CD4-positive, alpha-beta T cell treated with Interleukin-15 for 1 hour (primary cell): ENCODE measurements around the gene CXCL14.
A peak's percentile ranks its signal among the peaks of the same experiment; 100 is the strongest.

ENCODE experiments used
- DNase-seq: peaks from one replicate; pipeline ENCODE4 v3.0.0-alpha.2; 2020

CXCL14 gene

GRCh38 chr5:135566422-135567400 is 12.1 kb downstream of the CXCL14 start:
- DNase-seq: no peak

GRCh38 chr5:135565725-135566421 is 12.9 kb downstream of the CXCL14 start:
- peak; percentile 32 for DNase-seq

- DNase-seq: no peak
Measured at GRCh38 chr5:135565266-135565665, 13.5 kb downstream of the CXCL14 start.

- DNase-seq: no peak
Measured at GRCh38 chr5:135564331-135564730, 14.5 kb downstream of the CXCL14 start.

DNA sequence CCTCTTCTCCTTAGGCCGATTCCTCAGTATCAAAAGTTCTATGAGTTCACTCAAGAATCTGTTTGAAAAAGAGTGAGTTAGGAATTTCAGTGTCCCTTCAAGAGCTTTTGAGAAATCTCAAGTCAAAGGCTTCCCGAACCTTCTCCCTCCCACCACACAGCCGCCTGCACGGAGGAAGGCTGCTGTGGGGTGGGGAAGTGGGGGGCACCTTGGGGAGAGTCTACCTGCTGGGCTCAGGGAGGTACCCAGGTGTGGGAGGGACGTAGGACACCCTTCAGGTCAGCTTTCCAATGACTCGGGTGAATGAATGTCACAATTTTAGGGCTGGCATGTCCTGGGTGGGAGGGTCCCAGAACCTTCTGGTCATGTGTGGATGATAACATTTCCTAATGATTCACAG is 17.5 kb downstream of the CXCL14 start:
- no peak for DNase-seq

- peak; percentile 58 for DNase-seq
Measured at GRCh38 chr5:135560858-135561257, 17.9 kb downstream of the CXCL14 start.

DNA sequence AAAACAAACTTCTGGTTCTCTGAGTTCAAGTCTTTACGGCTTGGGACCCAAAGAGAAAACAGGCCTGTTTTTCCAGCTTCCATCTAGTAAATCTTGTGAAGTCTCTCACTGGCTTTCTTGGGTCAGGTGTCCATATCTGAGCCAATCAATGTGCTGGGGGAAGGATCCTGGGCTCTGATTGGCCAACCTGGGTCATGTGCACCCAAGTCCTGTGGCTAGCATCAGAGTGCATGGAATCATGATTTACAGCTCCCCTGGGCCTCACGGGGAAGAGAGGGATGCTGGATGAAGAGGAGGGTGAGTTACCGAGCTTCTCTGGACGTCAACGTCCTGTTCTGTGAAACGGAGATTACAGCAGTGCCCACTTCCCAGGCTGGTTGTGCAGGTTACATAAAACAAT is 19.4 kb downstream of the CXCL14 start:
- no peak for DNase-seq

DNA sequence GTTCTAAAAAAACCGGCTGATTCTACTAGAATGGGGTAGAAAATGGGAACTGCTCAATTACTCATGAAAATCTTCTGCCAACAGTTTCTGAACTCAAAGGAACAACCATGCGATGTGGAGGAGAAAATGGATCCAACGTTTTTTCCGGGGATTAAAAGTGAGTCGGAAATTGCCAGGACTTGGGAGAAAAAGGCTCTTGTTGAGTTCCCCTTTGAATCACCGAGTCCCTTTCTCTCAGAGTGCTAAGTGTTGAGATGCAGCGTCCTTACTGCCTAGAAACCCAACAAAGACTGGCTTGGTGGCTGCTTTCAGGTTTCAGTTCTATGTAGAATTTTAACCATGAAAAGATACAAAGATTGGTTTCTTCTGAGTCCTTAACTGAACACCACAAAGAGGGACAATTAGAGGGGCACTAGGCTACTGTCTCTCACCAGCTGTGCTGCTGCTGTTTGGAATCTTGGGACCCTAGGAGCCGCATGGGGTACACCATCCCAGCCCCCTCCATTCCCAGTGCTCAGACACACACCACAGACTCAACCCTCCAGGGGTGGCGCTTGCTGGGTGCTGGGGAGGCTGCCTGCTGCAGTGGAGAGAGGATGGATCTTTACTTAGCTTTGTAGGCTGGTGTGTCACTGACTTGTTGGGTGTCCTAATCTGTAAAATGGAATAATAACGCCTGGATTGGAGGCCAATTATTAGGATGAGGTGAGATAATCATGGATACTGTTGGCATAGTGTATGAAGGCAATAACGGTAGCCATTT is 21.5 kb downstream of the CXCL14 start:
- no peak for DNase-seq

DNA sequence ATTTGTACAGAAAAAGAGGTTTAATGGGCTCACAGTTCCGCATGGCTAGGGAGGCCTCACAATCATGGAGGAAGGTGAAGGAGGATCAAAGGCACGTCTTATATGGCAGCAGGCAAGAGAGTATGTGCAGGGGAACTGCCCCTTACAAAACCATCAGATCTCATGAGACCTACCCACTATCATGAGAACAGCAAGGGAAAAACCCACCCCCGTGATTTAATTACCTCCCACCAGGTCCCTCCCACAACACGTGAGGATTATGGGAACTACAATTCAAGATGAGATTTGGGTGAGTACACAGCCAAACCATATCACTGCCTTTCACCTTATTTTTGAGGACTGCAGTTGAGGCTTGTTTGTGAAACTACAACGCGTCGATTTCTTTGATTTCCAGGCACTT is 22.2 kb downstream of the CXCL14 start:
- DNase-seq: no peak

DNA sequence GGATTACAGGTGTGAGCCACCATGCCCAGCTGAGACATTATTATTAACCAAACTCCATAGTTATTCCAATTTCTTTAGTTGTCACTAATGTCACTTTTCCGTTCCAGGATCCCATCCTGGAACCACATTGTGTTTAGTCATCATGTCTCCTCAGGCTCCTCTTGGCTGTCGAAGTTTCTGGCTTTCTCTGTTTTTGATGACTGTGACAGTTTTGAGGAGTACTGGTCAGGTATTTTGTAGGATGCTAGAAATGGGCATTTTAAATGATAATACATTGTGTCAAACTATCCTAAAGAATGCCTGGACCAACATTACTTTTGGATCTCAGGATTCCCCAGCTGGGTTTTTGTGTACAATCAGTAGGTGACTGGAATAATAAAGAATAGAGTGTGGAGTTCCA is 23.3 kb downstream of the CXCL14 start:
- DNase-seq: no peak

DNA sequence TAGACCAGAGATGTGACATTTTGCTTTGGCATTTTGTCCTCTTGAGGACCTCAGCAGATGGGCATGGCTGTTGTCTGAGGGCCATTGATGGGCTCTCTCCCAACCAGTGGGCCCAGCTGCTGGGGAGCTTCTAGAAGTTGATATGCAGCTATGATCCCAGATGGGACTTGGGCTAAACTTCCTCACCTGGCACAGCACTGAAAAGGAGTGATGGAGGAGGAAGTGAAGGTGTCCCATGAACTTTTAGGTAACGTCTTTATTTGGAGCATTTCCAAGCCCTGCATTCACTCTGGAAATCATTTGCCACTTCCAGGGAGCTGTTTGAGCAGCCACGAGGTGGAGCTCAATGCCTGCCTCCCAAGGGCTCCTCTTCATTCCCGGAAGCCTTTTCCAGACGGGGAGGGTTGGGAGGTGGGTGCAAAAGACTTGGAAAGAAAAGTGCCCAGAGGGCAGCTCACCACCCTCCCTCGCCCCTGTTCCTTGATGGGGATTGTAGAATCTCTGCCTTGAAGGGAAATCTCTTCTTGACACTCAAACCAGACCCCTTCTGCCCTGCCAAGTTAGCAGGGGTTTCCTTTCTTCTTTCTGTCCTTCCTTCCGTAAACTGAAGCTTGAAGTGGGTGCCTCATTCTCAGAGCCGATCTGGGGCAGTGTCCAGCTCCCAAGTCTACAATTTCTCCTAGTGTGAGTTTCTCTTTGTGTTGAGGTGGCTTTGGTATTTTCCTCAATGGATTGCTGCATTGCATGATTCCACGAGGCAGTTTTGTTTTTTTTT is 24.9 kb downstream of the CXCL14 start:
- no peak for DNase-seq

GRCh38 chr5:135551593-135552447 is 27.0 kb downstream of the CXCL14 start:
- peak; percentile 44 for DNase-seq

DNA sequence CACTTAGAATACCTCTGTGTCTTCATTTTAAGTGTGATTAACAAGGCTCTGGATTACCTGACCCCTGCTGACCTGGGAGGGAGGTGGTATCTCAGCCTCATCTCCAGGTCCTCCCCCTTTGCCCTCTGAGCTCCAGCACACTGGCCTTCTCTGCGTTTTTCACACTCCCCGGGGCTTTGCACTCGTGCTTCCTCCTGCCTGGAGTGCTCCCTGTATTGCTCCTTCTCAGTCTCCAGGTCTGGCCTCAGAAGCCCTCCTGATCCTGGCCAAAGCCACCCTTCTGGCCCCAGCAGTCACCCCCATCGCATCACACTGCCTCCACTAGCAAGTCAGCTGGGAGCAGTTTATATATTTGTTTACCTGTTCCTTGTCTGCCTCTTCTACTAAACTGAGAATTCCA is 29.4 kb downstream of the CXCL14 start:
- DNase-seq: no peak

GRCh38 chr5:135547590-135548254 is 31.1 kb downstream of the CXCL14 start:
- DNase-seq: no peak

DNA sequence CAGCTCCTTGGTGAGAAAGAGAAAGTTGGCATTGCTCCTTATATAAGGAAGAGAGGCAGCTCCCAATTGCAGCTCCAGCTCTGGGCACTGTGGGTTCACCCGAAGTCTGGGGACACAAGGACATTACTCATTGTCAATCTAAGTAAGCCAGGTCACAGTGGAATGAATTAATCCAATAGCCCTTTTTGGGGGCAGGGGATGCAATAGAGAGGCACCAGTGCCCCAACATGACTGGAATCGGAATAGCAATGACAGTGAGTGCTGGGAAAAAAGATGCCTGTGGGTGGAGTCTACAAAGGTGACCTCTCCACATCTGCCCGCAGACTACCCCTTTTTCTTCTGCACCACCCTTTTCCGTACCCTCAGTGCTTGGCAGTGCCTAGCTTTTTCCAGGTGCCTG is 31.9 kb downstream of the CXCL14 start:
- DNase-seq: no peak

GRCh38 chr5:135546101-135546500 is 32.7 kb downstream of the CXCL14 start:
- no peak for DNase-seq

DNA sequence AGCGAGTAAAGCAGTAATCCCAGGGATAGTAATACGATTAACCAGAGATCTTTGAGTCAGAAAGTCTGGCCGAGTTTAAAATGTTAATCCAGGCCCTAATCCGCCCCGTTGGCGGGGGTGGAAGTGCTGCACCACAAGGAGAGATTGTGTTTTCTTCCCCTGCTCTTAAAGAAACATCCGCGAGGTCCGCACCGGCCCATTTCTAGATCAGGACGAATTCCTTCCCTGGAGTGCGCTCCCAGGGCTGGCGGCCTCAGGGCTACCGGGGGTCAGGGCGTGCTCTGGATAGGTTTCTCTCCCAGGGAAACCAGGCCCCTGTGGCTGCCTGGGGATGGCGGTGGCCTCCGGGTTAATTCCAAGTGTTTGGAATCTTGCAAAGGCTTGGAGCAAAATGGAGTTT is 33.7 kb downstream of the CXCL14 start:
- no peak for DNase-seq

DNA sequence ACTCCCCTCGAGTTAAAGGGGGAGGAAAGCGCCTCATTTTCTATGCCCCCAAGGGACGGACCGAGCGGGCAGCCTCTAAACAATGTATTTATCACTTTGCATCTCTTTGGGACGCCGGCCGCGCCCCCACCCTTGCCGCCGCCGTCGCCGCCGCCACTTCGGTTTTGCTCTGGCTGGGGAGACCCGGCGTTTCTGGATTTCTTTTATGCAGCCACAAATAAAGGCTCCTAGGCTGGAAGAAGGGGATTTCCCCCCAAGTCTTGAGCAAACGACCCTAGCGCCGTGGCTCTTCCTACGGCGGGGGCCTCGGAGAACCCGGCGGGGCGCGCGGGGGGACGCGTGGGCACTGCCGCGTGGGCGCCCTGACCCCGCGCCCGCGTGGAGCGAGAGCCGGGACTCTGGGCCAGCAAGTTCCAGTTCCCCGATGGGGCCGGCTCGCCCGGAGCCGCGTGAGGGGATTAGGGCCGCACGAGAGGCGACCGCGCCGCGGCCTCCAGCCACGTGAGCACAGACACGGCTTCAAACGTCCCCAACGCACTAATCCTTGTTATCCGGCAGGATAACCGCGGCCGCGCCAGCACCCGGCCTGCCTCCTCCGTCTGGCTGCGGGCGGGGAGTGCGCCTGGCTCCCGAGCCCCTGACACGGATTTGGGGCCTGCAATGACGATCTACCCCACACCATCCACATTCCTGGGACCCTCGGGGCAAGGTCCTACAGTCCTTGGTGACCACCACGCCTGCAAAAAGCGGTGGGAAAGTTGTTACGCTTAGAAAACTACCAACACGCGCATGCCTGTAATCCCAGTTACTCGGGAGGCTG is 35.1 kb downstream of the CXCL14 start:
- no peak for DNase-seq

DNA sequence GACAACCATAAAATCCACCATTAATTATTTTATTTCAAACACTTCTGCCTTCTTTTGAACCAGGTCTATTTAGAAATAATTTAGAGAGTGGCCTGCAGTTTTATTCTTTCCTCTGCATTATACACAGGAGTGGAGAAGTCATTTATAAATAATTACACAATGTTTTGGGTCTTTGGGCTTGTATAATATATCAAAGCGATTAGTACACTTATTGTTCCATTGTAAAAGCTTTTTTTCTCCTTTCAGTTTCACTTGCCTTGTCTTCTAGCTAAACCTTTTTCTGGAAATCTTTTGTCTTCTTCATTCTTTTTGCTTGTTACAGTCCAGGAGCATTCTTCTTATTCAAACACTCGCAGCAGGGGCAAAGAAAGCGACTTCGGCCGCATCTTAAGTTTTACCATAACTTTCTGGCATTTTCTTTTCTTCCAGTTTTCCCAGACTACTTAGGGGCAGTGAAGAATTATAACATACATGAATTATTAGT is 35.7 kb downstream of the CXCL14 start:
- DNase-seq: no peak
